ENCODE data around the gene ABCA9. TPM values are rescaled to one million over a fixed set of nuclear protein-coding genes. Genes with fewer than 3 reads are reported as not detected.

Gene ABCA9
- total RNA-seq, 1 donor from 2014 or later: 0.16 TPM

DNA sequence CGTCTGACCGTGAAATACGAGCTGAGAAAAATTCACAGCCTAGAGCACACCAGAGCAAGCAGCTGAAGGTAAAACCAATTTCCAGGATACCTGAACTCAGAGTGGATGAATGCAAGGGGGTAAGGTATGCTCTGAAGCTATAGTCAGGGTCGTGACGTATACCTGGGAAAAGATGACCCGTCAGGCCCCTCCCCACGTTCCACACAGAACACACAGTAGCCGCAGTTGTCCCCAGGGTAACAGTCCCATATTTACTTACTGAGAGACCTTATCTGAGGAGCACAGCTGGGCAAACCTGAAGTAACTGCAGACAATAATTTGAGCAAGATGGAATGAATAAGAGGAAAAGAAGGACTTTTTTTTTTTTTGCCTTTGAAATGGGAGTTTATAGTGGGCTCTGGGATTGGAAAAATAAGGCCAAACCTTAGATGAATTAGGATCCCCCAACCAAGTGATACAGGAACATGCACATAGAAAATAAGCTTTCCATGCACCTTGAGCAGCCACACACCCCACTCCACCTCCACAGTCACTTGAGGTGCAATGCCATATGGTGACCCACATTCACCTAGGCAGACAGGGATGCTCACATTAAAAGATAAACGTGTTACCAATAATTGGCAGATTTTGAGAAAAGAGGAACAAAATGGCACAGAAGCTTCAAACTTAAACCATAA, 43.0 kb upstream of the ABCA9 start:
- no peak overlapping the region for H3K4me3 Mint-ChIP-seq (ENCODE audit: unreplicated experiment)
- Histone ChIP-seq H3K9ac (ENCODE audit: low read length) (no peak overlapping the region), H4K20me1 (ENCODE audit: insufficient read depth, low read length) (no peaks in the 10 kb centered on the region), H3K79me2 (ENCODE audit: insufficient read depth, low read length) (no peaks in the 10 kb centered on the region), H3K27ac (ENCODE audit: low read depth, low read length) (no peak overlapping the region), H3K4me2 (ENCODE audit: low read length) (no peak overlapping the region), H3K36me3 (ENCODE audit: insufficient read depth, low read length) (no peaks in the 10 kb centered on the region), H3K4me1 (ENCODE audit: insufficient read depth, low read length) (no peaks in the 10 kb centered on the region), H3K27me3 (ENCODE audit: insufficient read depth, low read length) (no peaks in the 10 kb centered on the region), H3K9me3 (ENCODE audit: insufficient read depth, low read depth, low read length) (no peaks in the 10 kb centered on the region), H3K4me3 (ENCODE audit: insufficient read depth, low read depth, low read length) (no peak overlapping the region), H2AFZ (ENCODE audit: low read depth, low read length) (no peak overlapping the region)
- H3K9me3 Mint-ChIP-seq (ENCODE audit: unreplicated experiment): no peaks in the 10 kb centered on the region
- H3K36me3 Mint-ChIP-seq (ENCODE audit: low read depth, unreplicated experiment): no peaks in the 10 kb centered on the region
- TF ChIP-seq EZH2 (IDR thresholded peaks at IDR 0.05; ENCODE audit: insufficient read depth, low read length): no peak
- TF ChIP-seq, protein P1, sequence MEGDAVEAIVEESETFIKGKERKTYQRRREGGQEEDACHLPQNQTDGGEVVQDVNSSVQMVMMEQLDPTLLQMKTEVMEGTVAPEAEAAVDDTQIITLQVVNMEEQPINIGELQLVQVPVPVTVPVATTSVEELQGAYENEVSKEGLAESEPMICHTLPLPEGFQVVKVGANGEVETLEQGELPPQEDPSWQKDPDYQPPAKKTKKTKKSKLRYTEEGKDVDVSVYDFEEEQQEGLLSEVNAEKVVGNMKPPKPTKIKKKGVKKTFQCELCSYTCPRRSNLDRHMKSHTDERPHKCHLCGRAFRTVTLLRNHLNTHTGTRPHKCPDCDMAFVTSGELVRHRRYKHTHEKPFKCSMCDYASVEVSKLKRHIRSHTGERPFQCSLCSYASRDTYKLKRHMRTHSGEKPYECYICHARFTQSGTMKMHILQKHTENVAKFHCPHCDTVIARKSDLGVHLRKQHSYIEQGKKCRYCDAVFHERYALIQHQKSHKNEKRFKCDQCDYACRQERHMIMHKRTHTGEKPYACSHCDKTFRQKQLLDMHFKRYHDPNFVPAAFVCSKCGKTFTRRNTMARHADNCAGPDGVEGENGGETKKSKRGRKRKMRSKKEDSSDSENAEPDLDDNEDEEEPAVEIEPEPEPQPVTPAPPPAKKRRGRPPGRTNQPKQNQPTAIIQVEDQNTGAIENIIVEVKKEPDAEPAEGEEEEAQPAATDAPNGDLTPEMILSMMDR (IDR thresholded peaks at IDR 0.05; ENCODE audit: insufficient read depth, low read depth, low read length): no peak
- no peak for DNase-seq (ENCODE audit: low read depth)
- FAIRE-seq: no peak
- H3K4me1 Mint-ChIP-seq (ENCODE audit: low read depth, unreplicated experiment): peaks cover 1% of the 10 kb centered on the region
- H3K27ac Mint-ChIP-seq (ENCODE audit: unreplicated experiment): no peak overlapping the region
- no peaks in the 10 kb centered on the region for H3K27me3 Mint-ChIP-seq (ENCODE audit: low read depth, unreplicated experiment)

DNA sequence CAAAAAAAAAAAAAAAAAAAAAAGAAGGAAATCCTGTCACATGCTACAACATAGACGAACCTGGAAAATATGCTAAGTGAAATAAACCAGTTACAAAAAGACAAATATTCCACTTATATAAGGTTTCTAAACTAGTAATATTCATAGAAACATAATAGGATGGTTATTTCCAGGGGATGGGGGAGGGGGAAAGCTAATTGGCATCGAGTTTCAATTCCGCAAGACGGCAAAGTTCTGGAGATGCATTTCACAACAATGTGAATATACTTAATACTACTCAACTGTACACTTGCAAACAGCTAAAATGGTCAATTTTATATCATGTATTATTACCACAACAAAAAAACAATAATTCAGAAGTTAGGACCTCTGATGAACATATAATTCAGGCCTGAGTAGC, 37.9 kb upstream of the ABCA9 start:
- TF ChIP-seq, protein P1 (IDR thresholded peaks at IDR 0.05; ENCODE audit: insufficient read depth, low read depth, low read length): no peak
- Mint-ChIP-seq H3K36me3 (ENCODE audit: low read depth, unreplicated experiment) (no peaks in the 10 kb centered on the region), H3K4me3 (ENCODE audit: unreplicated experiment) (no peak overlapping the region), H3K4me1 (ENCODE audit: low read depth, unreplicated experiment) (peaks cover 1% of the 10 kb centered on the region), H3K9me3 (ENCODE audit: unreplicated experiment) (no peaks in the 10 kb centered on the region), H3K27me3 (ENCODE audit: low read depth, unreplicated experiment) (no peaks in the 10 kb centered on the region), H3K27ac (ENCODE audit: unreplicated experiment) (no peak overlapping the region)
- Histone ChIP-seq H3K4me3 (ENCODE audit: insufficient read depth, low read depth, low read length) (no peak overlapping the region), H3K27ac (ENCODE audit: low read depth, low read length) (no peak overlapping the region), H3K9ac (ENCODE audit: low read length) (no peak overlapping the region), H3K4me2 (ENCODE audit: low read length) (no peak overlapping the region), H3K9me3 (ENCODE audit: insufficient read depth, low read depth, low read length) (no peaks in the 10 kb centered on the region), H3K27me3 (ENCODE audit: insufficient read depth, low read length) (no peaks in the 10 kb centered on the region), H4K20me1 (ENCODE audit: insufficient read depth, low read length) (no peaks in the 10 kb centered on the region), H3K79me2 (ENCODE audit: insufficient read depth, low read length) (no peaks in the 10 kb centered on the region), H2AFZ (ENCODE audit: low read depth, low read length) (no peak overlapping the region), H3K36me3 (ENCODE audit: insufficient read depth, low read length) (no peaks in the 10 kb centered on the region), H3K4me1 (ENCODE audit: insufficient read depth, low read length) (no peaks in the 10 kb centered on the region)
- DNase-seq (ENCODE audit: low read depth) (no peak), FAIRE-seq (no peak)

DNA sequence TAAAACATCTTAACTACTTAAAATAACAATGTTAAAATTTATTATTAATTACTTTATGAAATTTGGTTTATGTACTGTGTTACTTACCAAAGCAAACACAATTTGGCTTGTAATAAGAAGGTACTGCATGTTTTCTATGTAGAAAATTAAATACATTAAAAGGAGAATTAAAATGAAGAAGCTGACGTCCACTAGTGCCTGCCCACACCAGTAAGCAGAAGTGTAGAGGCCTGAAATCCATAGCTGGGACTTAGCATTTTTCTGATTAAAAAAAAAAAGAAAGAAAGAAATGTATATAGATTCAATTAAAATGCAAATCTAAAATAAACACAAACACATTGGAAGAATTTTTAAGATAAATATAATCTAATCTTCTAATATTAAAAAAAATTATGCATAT, 35.8 kb upstream of the ABCA9 start:
- Mint-ChIP-seq H3K27me3 (ENCODE audit: low read depth, unreplicated experiment) (no peaks in the 10 kb centered on the region), H3K4me3 (ENCODE audit: unreplicated experiment) (no peak overlapping the region), H3K4me1 (ENCODE audit: low read depth, unreplicated experiment) (peaks cover 1% of the 10 kb centered on the region), H3K36me3 (ENCODE audit: low read depth, unreplicated experiment) (no peaks in the 10 kb centered on the region), H3K27ac (ENCODE audit: unreplicated experiment) (no peak overlapping the region), H3K9me3 (ENCODE audit: unreplicated experiment) (no peaks in the 10 kb centered on the region)
- no peaks in the 10 kb centered on the region for H3K79me2 ChIP-seq (ENCODE audit: insufficient read depth, low read length)
- DNase-seq (ENCODE audit: low read depth) (no peak), FAIRE-seq (no peak)
- H2AFZ ChIP-seq (ENCODE audit: low read depth, low read length): no peak overlapping the region
- TF ChIP-seq EZH2 (IDR thresholded peaks at IDR 0.05; ENCODE audit: insufficient read depth, low read length): no peak
- TF ChIP-seq, protein P1 (IDR thresholded peaks at IDR 0.05; ENCODE audit: insufficient read depth, low read depth, low read length): no peak
- H3K36me3 ChIP-seq (ENCODE audit: insufficient read depth, low read length): no peaks in the 10 kb centered on the region
- no peaks in the 10 kb centered on the region for H3K27me3 ChIP-seq (ENCODE audit: insufficient read depth, low read length)
- H3K4me3 ChIP-seq (ENCODE audit: insufficient read depth, low read depth, low read length): no peak overlapping the region
- H4K20me1 ChIP-seq (ENCODE audit: insufficient read depth, low read length): no peaks in the 10 kb centered on the region
- no peak overlapping the region for H3K27ac ChIP-seq (ENCODE audit: low read depth, low read length)
- H3K9ac ChIP-seq (ENCODE audit: low read length): no peak overlapping the region
- H3K4me2 ChIP-seq (ENCODE audit: low read length): no peak overlapping the region
- H3K9me3 ChIP-seq (ENCODE audit: insufficient read depth, low read depth, low read length): no peaks in the 10 kb centered on the region
- no peaks in the 10 kb centered on the region for H3K4me1 ChIP-seq (ENCODE audit: insufficient read depth, low read length)
